Adipose tissue (tissue), 3 donors: ENCODE results near the gene AMPD3. TPM values are rescaled to one million over a fixed set of nuclear protein-coding genes. Genes with fewer than 3 reads are reported as not detected.

Source experiments
- H3K27ac ChIP-seq: one replicate; pipeline ENCODE4 v1.5.1; 2013; ENCODE audit warnings: low read depth, low read length
- WGBS, 3 donors: extraction: QIAGEN DNeasy Blood & Tissue Kit; methylation state at CpG; one replicate each; pipeline ENCODE4 v1.1.7; 2013; 5-methylcytosine and 5-hydroxymethylcytosine counted together
- polyA plus RNA-seq, 3 donors: library from polyadenylated mRNA; stranded (reverse); fragments of 200-250 nt; gene quantifications; one replicate each; pipeline ENCODE4 v1.2.3, GENCODE V29; 2013
- donor health status: healthy with polysubstance abuse.
- donor health status: Bipolar disorder and iron deficiency.
- donor health status: healthy.

Gene AMPD3
- polyA plus RNA-seq, 3 donors: 1.6 to 5.2 (median 3.0) TPM

DNA sequence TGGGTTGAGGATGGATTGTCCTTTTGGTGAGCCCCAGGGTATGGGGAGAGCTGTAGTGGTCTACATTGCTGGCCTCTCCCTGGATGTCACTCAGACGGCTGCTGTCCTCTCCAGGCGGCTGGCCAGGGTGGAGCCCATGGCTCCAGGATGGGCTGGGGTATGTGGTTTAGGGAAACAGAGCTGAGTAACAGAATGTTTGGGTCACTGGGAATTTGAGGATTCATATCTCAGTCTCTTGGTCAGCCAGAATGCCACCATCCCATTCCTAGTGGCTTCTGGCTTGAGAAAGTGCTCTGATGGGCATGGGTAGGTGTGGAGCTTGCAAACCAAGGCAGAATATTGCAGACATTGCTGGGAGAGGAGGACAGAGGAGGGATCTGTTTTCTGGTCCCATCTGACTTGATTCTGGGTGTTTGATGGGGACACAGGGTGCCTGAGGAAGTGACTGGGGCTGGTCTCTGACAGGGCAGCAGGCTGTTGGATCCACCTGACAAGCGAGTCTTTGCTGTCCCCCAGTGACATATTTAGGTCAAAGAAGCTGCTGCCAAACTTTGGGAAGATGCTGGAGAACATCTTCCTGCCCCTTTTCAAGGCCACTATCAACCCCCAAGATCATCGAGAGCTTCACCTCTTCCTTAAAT, 41.4 kb downstream of the AMPD3 start:
- H3K27ac ChIP-seq: no peak overlapping the region
- WGBS, 3 donors: 93 to 96% (median 94%) methylated on average over 4 of the region's 4 CpGs

GRCh38 chr11:10497371-10498021, 42.4 kb downstream of the AMPD3 start:
- WGBS, 3 donors: 83 to 91% (median 89%) methylated on average over 18 of the region's 18 CpGs
- H3K27ac ChIP-seq: no peak overlapping the region

DNA sequence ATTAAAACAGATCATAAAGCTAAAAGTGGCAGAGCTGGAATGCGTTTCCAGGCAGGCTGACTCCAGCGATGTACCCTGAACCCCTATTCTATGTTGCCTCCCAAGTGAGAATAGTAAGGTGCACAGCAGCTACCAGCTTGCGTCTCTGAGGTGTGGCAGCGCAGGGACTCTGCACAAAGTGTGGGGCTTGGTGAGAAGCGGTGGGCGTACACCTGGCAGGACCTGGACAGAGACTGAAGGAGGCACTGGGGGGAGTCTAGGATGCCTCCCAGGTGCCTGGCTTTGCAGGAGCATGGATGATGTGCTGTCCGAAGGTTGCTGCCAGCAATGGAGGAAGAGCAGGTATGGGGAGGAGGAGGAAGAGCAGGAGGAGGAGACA, 42.9 kb downstream of the AMPD3 start:
- 90 to 97% (median 96%) methylated on average over 7 of the region's 7 CpGs for WGBS, 3 donors
- H3K27ac ChIP-seq: no peak overlapping the region

GRCh38 chr11:10498426-10499250, 43.6 kb downstream of the AMPD3 start:
- 80 to 93% (median 89%) methylated on average over 10 of the region's 10 CpGs for WGBS, 3 donors
- H3K27ac ChIP-seq: no peak overlapping the region

DNA sequence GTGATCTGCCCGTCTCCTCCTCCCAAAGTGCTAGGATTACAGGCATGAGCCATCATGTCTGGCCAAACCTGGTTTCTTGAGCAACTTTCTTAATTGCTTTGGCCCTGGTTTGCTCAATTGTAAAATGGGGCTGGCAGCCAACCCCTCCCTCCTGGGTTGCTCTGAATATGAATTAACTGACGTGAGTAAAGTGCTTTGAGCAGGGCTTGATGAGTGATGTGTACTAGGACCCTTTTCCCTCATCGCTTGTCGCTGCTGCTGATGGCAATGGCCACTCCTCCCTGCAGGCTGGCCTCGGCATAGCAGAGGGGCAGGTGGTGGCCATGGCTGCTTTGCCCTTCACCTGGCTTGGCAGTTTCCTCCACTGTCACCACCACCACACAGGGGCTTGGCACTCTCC, 44.4 kb downstream of the AMPD3 start:
- H3K27ac ChIP-seq: no peak overlapping the region
- 78 to 91% (median 79%) methylated on average over 5 of the region's 5 CpGs for WGBS, 3 donors

GRCh38 chr11:10499874-10500601, 45.0 kb downstream of the AMPD3 start:
- H3K27ac ChIP-seq: no peak overlapping the region
- 93 to 94% (median 94%) methylated on average over 15 of the region's 15 CpGs for WGBS, 3 donors

DNA sequence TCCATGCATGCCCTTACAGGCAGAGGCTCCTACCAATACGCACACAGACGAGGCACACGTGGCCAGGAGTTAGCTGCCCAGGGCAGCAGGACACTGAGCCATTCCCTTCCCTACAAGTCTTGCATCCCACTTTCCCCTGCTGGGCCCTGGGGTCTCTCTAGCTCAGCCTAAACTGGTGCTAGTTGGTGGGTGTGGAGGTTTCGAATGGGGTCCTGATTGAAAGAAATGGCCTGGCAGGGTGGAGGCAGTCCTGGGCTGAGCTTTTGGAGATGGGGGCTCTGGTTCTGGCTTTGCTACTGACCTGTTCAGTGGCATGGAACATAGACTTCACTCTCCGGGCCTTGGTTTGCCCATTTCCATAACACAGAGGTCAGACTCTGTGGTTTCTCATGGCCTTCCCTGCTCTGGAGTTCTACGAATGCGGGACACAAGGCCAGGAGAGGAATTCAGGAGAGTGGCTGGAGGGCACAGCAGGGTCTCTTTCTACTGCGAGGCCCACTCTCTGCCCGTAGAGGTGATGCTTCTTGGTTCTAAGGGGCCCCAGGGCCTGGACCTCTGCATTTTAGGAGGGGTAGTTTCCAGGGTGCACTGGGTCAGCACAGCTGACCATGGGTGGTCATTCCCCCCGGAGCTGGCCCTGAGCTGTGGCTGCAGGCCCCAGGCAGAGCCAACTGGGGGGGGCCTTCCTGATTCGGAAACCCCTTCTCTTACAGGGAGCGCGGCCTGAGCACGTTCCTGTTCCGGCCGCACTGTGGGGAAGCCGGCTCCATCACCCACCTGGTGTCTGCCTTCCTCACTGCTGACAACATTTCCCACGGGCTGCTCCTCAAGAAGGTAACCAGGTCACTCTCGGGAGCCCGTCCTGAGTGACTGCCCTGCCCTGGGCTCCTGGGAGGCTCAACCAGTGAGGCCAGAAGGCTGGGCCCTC, 46.0 kb downstream of the AMPD3 start:
- no peak overlapping the region for H3K27ac ChIP-seq
- 89 to 93% (median 93%) methylated on average over 20 of the region's 20 CpGs for WGBS, 3 donors

- 89 to 95% (median 91%) methylated on average over 6 of the region's 6 CpGs for WGBS, 3 donors
Measured at GRCh38 chr11:10502065-10502680, 47.1 kb downstream of the AMPD3 start.

DNA sequence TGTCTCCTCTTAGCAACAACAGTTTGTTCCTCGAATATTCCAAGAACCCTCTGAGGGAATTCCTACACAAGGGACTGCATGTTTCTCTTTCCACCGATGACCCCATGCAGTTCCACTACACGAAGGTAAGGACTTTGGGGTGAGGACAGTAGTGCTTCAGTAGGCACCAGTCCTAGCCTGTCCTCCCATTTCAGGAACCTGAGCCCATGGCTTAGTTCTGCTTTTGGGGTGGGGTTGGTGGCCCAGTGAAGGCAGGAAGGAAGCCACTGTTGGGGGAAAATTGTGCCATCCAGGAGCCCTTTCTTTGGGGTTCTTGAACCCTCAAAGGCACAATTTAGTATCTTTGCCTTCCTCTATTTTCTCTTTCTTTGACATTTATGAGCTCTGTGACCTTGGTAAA, 47.7 kb downstream of the AMPD3 start:
- 63 to 90% (median 74%) methylated on average over 3 of the region's 3 CpGs for WGBS, 3 donors
- H3K27ac ChIP-seq: no peak overlapping the region

More at GRCh38 chr11:10502065-10502680, 47.1 kb downstream of the AMPD3 start:
- no peak overlapping the region for H3K27ac ChIP-seq

GRCh38 chr11:10503221-10503620, 48.2 kb downstream of the AMPD3 start:
- no peak overlapping the region for H3K27ac ChIP-seq
- 63 to 94% (median 64%) methylated on average over 2 of the region's 2 CpGs for WGBS, 3 donors

GRCh38 chr11:10503777-10504480, 48.9 kb downstream of the AMPD3 start:
- no peak overlapping the region for H3K27ac ChIP-seq

GRCh38 chr11:10504490-10504889, 49.4 kb downstream of the AMPD3 start:
- no peak overlapping the region for H3K27ac ChIP-seq
- WGBS, 3 donors: 93% methylated on average over 11 of the region's 11 CpGs

More at GRCh38 chr11:10503777-10504480, 48.9 kb downstream of the AMPD3 start:
- WGBS, 3 donors: 70 to 88% (median 78%) methylated on average over 5 of the region's 5 CpGs

DNA sequence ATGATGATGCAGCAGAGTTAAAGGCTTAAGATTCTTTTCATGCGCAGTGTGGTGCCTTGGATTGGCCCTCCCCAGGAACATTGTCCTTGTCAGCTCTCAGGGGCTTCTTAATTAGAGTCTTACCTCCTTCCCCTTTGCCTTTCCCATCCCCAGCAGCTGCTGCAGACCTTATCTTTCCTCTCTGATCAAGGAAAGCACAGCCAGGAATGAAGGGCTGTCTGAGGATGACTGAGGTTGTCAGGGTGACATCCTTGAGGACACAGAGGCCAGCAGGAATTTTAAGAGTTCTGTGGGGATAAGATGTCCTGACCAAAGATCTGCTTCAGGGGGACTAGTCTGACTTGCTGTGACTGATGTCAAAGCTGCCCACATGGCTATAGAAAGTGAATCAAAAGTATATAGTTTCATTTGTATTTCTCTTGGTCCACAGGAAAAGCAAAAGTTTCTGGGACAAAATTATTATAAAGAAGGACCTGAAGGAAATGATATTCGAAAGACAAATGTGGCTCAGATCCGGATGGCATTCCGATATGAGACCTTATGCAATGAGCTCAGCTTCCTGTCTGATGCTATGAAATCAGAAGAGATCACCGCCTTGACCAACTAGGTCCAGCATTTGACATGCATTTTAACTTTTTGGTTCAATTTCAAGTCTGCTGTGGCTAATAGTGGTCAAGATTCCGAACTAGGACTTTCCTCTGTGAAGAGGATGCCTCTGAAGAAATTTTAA, 50.4 kb downstream of the AMPD3 start:
- no peak overlapping the region for H3K27ac ChIP-seq
- 65 to 90% (median 73%) methylated on average over 6 of the region's 6 CpGs for WGBS, 3 donors

DNA sequence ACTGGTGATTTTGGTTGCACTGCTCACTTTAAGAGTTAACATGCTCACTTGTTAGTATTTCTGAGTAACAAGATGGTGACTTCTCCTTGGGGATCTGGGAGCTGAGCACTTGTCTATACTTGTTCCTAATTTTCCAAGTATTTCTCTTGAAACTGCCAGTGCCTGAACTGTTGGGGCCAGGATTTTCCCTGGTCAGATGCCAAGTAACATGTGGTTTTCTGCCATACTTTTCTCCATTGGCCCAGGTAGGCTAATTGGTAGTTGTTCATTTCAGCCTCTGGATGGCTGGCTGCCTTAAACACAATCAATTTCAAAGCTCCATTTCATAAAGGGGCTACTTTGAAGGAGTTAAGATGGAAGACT, 50.9 kb downstream of the AMPD3 start:
- H3K27ac ChIP-seq: no peak overlapping the region

- no peak overlapping the region for H3K27ac ChIP-seq
- WGBS, 3 donors: 88 to 92% (median 91%) methylated on average over 10 of the region's 10 CpGs
Measured at GRCh38 chr11:10511181-10511621, 56.1 kb downstream of the AMPD3 start.

- 35 to 52% (median 38%) methylated on average over 2 of the region's 2 CpGs for WGBS, 3 donors
- no peak overlapping the region for H3K27ac ChIP-seq
Measured at GRCh38 chr11:10514202-10514601, 59.1 kb downstream of the AMPD3 start.
